Urinary bladder (tissue), 4 donors: Measurements from ENCODE around the gene DKKL1. TPM values are rescaled to one million over a fixed set of nuclear protein-coding genes. Genes with fewer than 3 reads are reported as not detected.

Source experiments
- DNase-seq: peaks from one replicate; pipeline ENCODE4 v3.0.0-alpha.2; 2015; ENCODE audit errors: extremely low spot score
- H3K27ac ChIP-seq: one replicate; pipeline ENCODE4 v1.5.1; 2013; ENCODE audit warnings: low read depth, mild to moderate bottlenecking, moderate library complexity
- H3K36me3 ChIP-seq: one replicate; pipeline ENCODE4 v1.6.1; 2013; ENCODE audit warnings: mild to moderate bottlenecking, moderate library complexity; ENCODE audit not compliant: insufficient read depth
- H3K4me1 ChIP-seq: one replicate; pipeline ENCODE4 v1.6.1; 2013; ENCODE audit warnings: mild to moderate bottlenecking, moderate library complexity; ENCODE audit not compliant: insufficient read depth
- H3K4me3 ChIP-seq: one replicate; pipeline ENCODE4 v1.5.1; 2013; ENCODE audit warnings: low read depth, low read length
- WGBS: extraction: QIAGEN DNeasy Blood & Tissue Kit; methylation state at CpG from one replicate; pipeline ENCODE4 v1.1.7; 2013; 5-methylcytosine and 5-hydroxymethylcytosine counted together
- polyA plus RNA-seq: library from polyadenylated mRNA; stranded (reverse); fragments of 200-250 nt; gene quantifications from one replicate; pipeline ENCODE4 v1.2.3, GENCODE V29; 2013
- total RNA-seq: library from RNA; depleted of rRNA; stranded (reverse); fragments of >200 nt; gene quantifications from one replicate; pipeline ENCODE4 v1.2.3, GENCODE V29; 2014
- donor health status: healthy with polysubstance abuse.
- donor health status: healthy.

The DKKL1 gene
- total and polyA plus RNA-seq, 2 donors = 0.46 TPM; not detected in 1

DNA sequence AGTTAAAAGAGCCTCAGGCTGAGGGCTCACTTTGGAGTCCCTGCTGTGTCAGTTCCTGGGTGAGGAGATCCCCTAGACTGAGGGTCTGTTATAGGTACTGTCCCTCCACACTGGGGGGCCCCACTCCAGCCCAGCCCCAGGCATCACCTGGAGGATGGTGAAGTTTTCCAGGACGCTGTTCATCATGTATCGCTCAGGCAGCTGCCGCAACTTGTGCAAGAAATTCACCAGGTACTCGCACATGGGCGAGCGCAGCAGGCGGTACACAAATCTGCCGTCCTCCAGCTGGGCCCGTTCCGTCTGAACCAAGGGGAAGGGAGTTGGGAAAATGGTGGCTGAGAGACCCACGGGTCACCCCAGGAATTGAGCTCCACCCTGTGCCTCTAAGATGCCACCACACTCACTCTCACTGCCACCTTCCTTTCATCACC is 21.4 kb upstream of the DKKL1 start:
- 91% methylated on average over 11 of the region's 11 CpGs for WGBS
- Histone ChIP-seq H3K4me1 (no peaks in the 10 kb centered on the region), H3K27ac (no peak overlapping the region), H3K36me3 (no peaks in the 10 kb centered on the region), H3K4me3 (no peak overlapping the region)
- DNase-seq = no peak

DNA sequence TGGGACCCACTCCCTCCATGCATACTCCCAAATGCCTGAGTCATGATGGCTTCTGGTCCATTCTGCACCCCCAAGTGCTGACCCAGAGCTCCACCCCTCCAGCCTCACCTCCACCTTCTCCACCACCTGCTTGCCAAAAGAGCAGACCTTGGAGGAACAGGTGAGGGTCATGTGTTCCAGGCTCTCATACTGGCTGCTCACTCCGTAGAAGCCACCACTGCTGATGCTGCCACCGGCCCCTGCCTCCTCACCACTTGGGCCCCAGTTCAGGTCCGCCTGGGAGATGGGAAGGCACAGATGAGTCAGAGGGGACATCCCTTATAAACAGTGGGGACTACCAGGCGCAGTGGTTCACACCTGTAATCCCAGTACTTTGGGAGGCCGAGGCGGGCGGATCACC is 20.6 kb upstream of the DKKL1 start:
- Histone ChIP-seq H3K27ac (no peak overlapping the region), H3K4me3 (no peak overlapping the region), H3K4me1 (no peaks in the 10 kb centered on the region), H3K36me3 (no peaks in the 10 kb centered on the region)
- 93% methylated on average over 7 of the region's 7 CpGs for WGBS
- no peak for DNase-seq

- Histone ChIP-seq H3K4me1 (no peaks in the 10 kb centered on the region), H3K27ac (no peak overlapping the region), H3K36me3 (no peaks in the 10 kb centered on the region), H3K4me3 (no peak overlapping the region)
- no peak for DNase-seq
- WGBS = 87% methylated on average over 11 of the region's 11 CpGs
Observed at GRCh38 chr19:49344505-49345423, 18.9 kb upstream of the DKKL1 start.

DNA sequence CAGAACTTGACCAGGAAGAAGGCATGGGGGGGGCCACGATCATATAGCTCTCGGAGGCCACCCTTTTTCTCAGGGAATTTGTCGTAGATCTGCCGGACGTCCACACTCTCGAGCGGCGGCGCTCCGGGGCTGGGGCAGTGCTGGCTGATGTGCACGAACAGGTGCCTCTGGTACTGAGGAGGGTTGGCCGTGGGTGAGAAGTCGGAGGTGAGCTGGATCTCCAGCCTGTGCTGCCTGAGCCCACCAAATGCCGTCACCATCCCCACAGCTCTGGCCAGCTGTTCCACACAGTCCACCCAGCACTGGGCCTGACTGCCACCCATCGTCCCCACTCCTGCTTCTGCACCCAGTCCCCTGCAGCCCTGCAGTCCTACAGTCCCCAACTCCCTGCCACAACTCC is 16.5 kb upstream of the DKKL1 start:
- 97% methylated on average over 15 of the region's 15 CpGs for WGBS
- Histone ChIP-seq H3K4me1 (no peaks in the 10 kb centered on the region), H3K4me3 (no peak overlapping the region), H3K27ac (no peak overlapping the region), H3K36me3 (no peaks in the 10 kb centered on the region)
- DNase-seq = no peak

- WGBS = 59% methylated on average over 3 of the region's 3 CpGs
- H3K36me3 ChIP-seq = no peaks in the 10 kb centered on the region
- DNase-seq = no peak
Observed at GRCh38 chr19:49347835-49348234, 15.8 kb upstream of the DKKL1 start.

GRCh38 chr19:49348305-49349189 is 15.1 kb upstream of the DKKL1 start:
- WGBS = 93% methylated on average over 12 of the region's 12 CpGs
- Histone ChIP-seq H3K4me1 (no peaks in the 10 kb centered on the region), H3K4me3 (no peak overlapping the region), H3K36me3 (no peaks in the 10 kb centered on the region), H3K27ac (no peak overlapping the region)
- DNase-seq = no peak

More at GRCh38 chr19:49347835-49348234, 15.8 kb upstream of the DKKL1 start:
- Histone ChIP-seq H3K4me1 (no peaks in the 10 kb centered on the region), H3K4me3 (no peak overlapping the region), H3K27ac (no peak overlapping the region)

- no peak for DNase-seq
- Histone ChIP-seq H3K4me3 (no peak overlapping the region), H3K36me3 (no peaks in the 10 kb centered on the region), H3K27ac (no peak overlapping the region), H3K4me1 (no peaks in the 10 kb centered on the region)
- 88% methylated on average over 2 of the region's 2 CpGs for WGBS
Observed at GRCh38 chr19:49349567-49349966, 14.1 kb upstream of the DKKL1 start.

GRCh38 chr19:49355909-49356353 is 7.7 kb upstream of the DKKL1 start:
- no peaks in the 10 kb centered on the region for H3K36me3 ChIP-seq
- no peaks in the 10 kb centered on the region for H3K4me1 ChIP-seq
- H3K27ac ChIP-seq = no peak overlapping the region
- DNase-seq = no peak
- H3K4me3 ChIP-seq = no peak overlapping the region
- 58% methylated on average over 12 of the region's 12 CpGs for WGBS

DNA sequence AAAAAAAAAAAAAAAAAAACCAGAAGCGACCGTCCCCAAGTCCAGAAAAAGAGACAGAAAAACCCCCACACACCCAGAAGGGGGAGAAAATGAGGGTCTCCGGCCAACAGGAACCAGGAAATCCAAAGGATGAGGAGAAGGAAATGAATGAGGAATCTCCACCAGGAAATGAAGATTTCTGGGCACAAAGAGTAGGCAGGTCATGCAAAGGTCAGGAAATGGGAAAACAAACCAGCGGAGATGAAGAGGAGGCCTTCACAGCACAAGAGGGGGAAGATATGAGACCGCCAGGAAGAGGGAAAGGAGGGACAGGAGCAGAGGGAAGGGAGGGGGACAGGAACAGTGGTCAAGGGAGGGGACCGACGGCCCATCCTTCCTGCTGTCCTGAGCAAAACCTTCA is 7.3 kb upstream of the DKKL1 start:
- Histone ChIP-seq H3K4me3 (no peak overlapping the region), H3K36me3 (no peaks in the 10 kb centered on the region), H3K4me1 (no peaks in the 10 kb centered on the region), H3K27ac (no peak overlapping the region)
- DNase-seq = no peak
- WGBS = 62% methylated on average over 7 of the region's 7 CpGs

- WGBS = 81% methylated on average over 9 of the region's 9 CpGs
- DNase-seq = no peak
- Histone ChIP-seq H3K4me3 (no peak overlapping the region), H3K4me1 (no peaks in the 10 kb centered on the region), H3K27ac (no peak overlapping the region), H3K36me3 (no peaks in the 10 kb centered on the region)
Observed at GRCh38 chr19:49357186-49357585, 6.5 kb upstream of the DKKL1 start.

DNA sequence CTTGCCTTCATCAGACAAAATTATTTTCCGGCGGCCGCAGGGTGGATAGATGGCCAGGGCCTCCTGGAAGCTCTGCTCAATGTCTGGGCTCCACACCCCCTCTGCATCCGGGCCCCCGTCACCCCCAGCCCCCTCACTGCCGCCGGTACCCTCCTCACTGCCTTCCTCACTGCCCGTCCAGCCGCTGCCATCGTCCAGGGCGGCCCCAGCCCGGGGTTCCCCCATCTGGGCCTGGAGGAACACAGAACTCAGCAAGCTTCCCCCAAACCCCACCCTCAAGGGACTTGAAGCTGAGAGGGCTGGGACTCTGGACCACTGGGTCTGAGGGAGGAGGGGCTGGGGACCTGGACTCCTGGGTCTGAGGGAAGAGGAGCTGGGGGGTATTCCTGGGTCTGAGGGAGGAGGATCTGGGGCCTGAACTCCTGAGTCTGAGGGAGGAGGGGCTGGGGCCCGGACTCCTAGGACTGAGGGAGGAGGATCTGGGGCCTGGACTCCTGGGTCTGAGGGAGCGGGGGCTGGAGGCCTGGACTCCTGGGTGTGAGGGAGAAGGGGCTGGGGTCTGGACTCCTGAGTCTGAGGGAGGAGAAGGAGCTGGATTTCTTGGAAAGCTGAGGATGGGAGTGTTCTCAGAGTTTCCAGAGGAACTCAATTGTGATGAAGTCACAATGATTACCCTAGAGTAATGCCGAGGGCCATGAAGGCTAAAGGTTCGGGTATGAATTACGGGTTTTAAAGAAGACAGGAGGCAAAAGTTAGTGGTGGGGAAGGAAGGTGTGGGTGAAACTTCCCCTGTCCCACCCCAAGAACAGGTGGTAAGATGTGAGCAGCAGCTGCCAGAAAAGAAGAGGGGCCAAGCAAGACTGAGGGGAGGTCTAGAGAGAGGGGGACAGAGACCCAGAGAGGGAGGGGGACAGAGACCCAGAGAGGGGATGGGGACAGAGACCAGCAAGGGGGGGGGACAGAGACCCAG is 3.5 kb upstream of the DKKL1 start:
- no peak for DNase-seq
- no peaks in the 10 kb centered on the region for H3K36me3 ChIP-seq
- no peak overlapping the region for H3K27ac ChIP-seq
- WGBS = 79% methylated on average over 17 of the region's 17 CpGs
- no peaks in the 10 kb centered on the region for H3K4me1 ChIP-seq
- H3K4me3 ChIP-seq = no peak overlapping the region

- no peaks in the 10 kb centered on the region for H3K36me3 ChIP-seq
- WGBS = 1% methylated on average over 27 of the region's 27 CpGs
- peak overlapping the region; percentile 63 for H3K4me3 ChIP-seq
- DNase-seq = peak; percentile 66
- no peaks in the 10 kb centered on the region for H3K4me1 ChIP-seq
- H3K27ac ChIP-seq = peak overlapping the region; percentile 53
Observed at GRCh38 chr19:49361438-49362047, 2.1 kb upstream of the DKKL1 start.
